HepG2 (cell line): ENCODE results near the gene RNF114. TPM values are rescaled to one million over a fixed set of nuclear protein-coding genes. Genes with fewer than 3 reads are reported as not detected.

Source experiments
- ATF7 ChIP-seq, 2 experiments: fragments of 450-650 bp in 1 of 2; sonication (generic) in 1 of 2; formaldehyde crosslinking in 1 of 2; IDR thresholded peaks; 2 replicates each; pipeline versions ENCODE4 v1.4.0 to v1.6.1; 2016 to 2020; ENCODE audit warnings: antibody characterized with exemption in 1 of 2, mild to moderate bottlenecking in 1 of 2, missing genetic modification reagents in 1 of 2
- CBX2 ChIP-seq, 2 experiments: fragments of 200-600 bp in 1 of 2; sonication (generic); formaldehyde crosslinking in 1 of 2; IDR thresholded peaks; 2 replicates each; pipeline versions ENCODE4 v1.7.0 to v1.8.1; 2018 to 2022; ENCODE audit warnings: low read depth in 2 of 2, low read length in 1 of 2, mild to moderate bottlenecking in 1 of 2, missing genetic modification reagents in 1 of 2
- CENPX ChIP-seq: sonication (generic); formaldehyde crosslinking; IDR thresholded peaks from 2 replicates; pipeline ENCODE4 v1.9.0; 2021; ENCODE audit warnings: mild to moderate bottlenecking, missing genetic modification reagents, moderate library complexity
- KIAA2018 ChIP-seq: sonication (generic); formaldehyde crosslinking; IDR thresholded peaks from 2 replicates; pipeline ENCODE4 v1.5.0; 2020; ENCODE audit warnings: mild to moderate bottlenecking, missing genetic modification reagents, borderline replicate concordance
- MAZ ChIP-seq, 2 experiments: sonication (generic) in 1 of 2; formaldehyde crosslinking in 1 of 2; IDR thresholded peaks; 2 replicates each; pipeline versions ENCODE4 v1.5.0 to v1.6.1; 2012 to 2020; ENCODE audit warnings: low read depth in 2 of 2, mild to moderate bottlenecking in 2 of 2, borderline replicate concordance in 1 of 2, improper control_type of control experiment in 1 of 2, low read length in 1 of 2, missing genetic modification reagents in 1 of 2, moderate library complexity in 1 of 2
- NR1H2 ChIP-seq: sonication (generic); formaldehyde crosslinking; IDR thresholded peaks from 2 replicates; pipeline ENCODE4 v1.8.1; 2022; ENCODE audit warnings: low read depth, missing genetic modification reagents, borderline replicate concordance
- TBL1XR1 ChIP-seq: fragments of 150-350 bp; IDR thresholded peaks from 2 replicates; pipeline ENCODE4 v1.6.1; 2014; ENCODE audit warnings: borderline replicate concordance, low read length; ENCODE audit not compliant: partially characterized antibody
- TFDP2 ChIP-seq: sonication (generic); formaldehyde crosslinking; IDR thresholded peaks from 2 replicates; pipeline ENCODE4 v1.4.0; 2020; ENCODE audit warnings: missing genetic modification reagents
- ZNF253 ChIP-seq: sonication (generic); formaldehyde crosslinking; IDR thresholded peaks from 2 replicates; pipeline ENCODE4 v1.8.0; 2022; ENCODE audit warnings: mild to moderate bottlenecking, missing genetic modification reagents, borderline replicate concordance
- ZNF513 ChIP-seq: sonication (generic); formaldehyde crosslinking; conservative IDR thresholded peaks from 2 replicates; pipeline ENCODE4 v1.5.0; 2020; ENCODE audit warnings: missing genetic modification reagents
- ZNF549 ChIP-seq: sonication (generic); formaldehyde crosslinking; IDR thresholded peaks from 2 replicates; pipeline ENCODE4 v1.5.0; 2020; ENCODE audit warnings: missing genetic modification reagents
- ZNF563 ChIP-seq: sonication (generic); formaldehyde crosslinking; IDR thresholded peaks from 2 replicates; pipeline ENCODE4 v1.8.0; 2022; ENCODE audit warnings: mild to moderate bottlenecking, moderate library complexity, missing genetic modification reagents
- ZNF564 ChIP-seq: sonication (generic); formaldehyde crosslinking; IDR thresholded peaks from 2 replicates; pipeline ENCODE4 v1.8.1; 2023; ENCODE audit warnings: mild to moderate bottlenecking, missing genetic modification reagents
- ZNF713 ChIP-seq: sonication (generic); formaldehyde crosslinking; IDR thresholded peaks from 2 replicates; pipeline ENCODE4 v1.4.0; 2020; ENCODE audit warnings: mild to moderate bottlenecking, missing genetic modification reagents
- ZNF772 ChIP-seq: sonication (generic); formaldehyde crosslinking; IDR thresholded peaks from 2 replicates; pipeline ENCODE4 v1.5.0; 2020; ENCODE audit warnings: mild to moderate bottlenecking, missing genetic modification reagents
- ZNF878 ChIP-seq: sonication (generic); formaldehyde crosslinking; IDR thresholded peaks from 2 replicates; pipeline ENCODE4 v1.8.1; 2023; ENCODE audit warnings: mild to moderate bottlenecking, missing genetic modification reagents, moderate library complexity
- polyA plus RNA-seq, 8 experiments: library from polyadenylated mRNA; depleted of rRNA in 3 of 8; stranded (reverse) in 7 of 8; unstranded in 1 of 8; fragments of >200 nt; fragmentation: Illumina TruSeq in 4 of 8; extraction: Trizol in 4 of 8; gene quantifications; 2 replicates each; pipeline versions ENCODE4 v1.2.1 to v1.2.3, GENCODE V29; 2011 to 2016; ENCODE audit warnings: low read depth in 4 of 8, missing spikeins in 1 of 8, mixed read lengths in 1 of 8; ENCODE audit not compliant: insufficient read depth in 1 of 8
- total RNA-seq, 5 experiments: library from RNA; depleted of rRNA; stranded (reverse); fragments of >200 nt; fragmentation: Illumina TruSeq; extraction: Trizol; gene quantifications; 2 replicates each; pipeline ENCODE4 v1.2.3, GENCODE V29; 2016; ENCODE audit warnings: low read depth in 1 of 5

The RNF114 gene
- total and polyA plus RNA-seq, 2 of the 13 experiments (the other 11 are each of a cell fraction or from before 2014, with no cell fraction given) = 119 to 126 TPM

- no peak for TF ChIP-seq CBX2 (IDR thresholded peaks at IDR 0.05; ENCODE audit: low read depth, low read length)
- no peak; the same call in 1 of the 2 replicates for TF ChIP-seq CBX2 (CRISPR knock-in tag; IDR thresholded peaks at IDR 0.05; ENCODE audit: low read depth)
- peak; percentile 99 for TF ChIP-seq ZNF253
- TF ChIP-seq ZNF563 (CRISPR knock-in tag) = peak; percentile 99
- TF ChIP-seq ZNF772 (CRISPR knock-in tag) = no peak; the same call in 1 of the 2 replicates
- TF ChIP-seq ZNF878 = peak; percentile 96
- TF ChIP-seq NR1H2 (CRISPR knock-in tag) = peak; percentile 88; the same call in 1 of the 2 replicates
- no peak for TF ChIP-seq CENPX
- TF ChIP-seq TBL1XR1 = peak; percentile 21
- TF ChIP-seq ZNF713 (CRISPR knock-in tag) = 0 out of 2 replicates have a peak, but pooled peaks have one; percentile 35
- peak; percentile 97 for TF ChIP-seq TFDP2
- 0 out of 2 replicates have a peak, but pooled peaks have one; percentile 73 for TF ChIP-seq KIAA2018 (CRISPR knock-in tag)
- TF ChIP-seq ATF7 (IDR thresholded peaks at IDR 0.05) = no peak
- TF ChIP-seq ATF7 (CRISPR knock-in tag; IDR thresholded peaks at IDR 0.05) = peak; percentile 33
- peak; percentile 30; the same call in 1 of the 2 replicates for TF ChIP-seq ZNF513
- TF ChIP-seq MAZ (IDR thresholded peaks at IDR 0.05; ENCODE audit: borderline replicate concordance, low read depth, low read length) = peak; percentile 75; the same call in 1 of the 2 replicates
- TF ChIP-seq MAZ (CRISPR knock-in tag; IDR thresholded peaks at IDR 0.05; ENCODE audit: low read depth) = no peak; the same call in none of the 2 replicates
- peak; percentile 89; the same call in 1 of the 2 replicates for TF ChIP-seq ZNF564 (CRISPR knock-in tag)
- TF ChIP-seq ZNF549 (CRISPR knock-in tag) = peak; percentile 88; the same call in 1 of the 2 replicates
Measured at GRCh38 chr20:49982346-49983122, 46.3 kb downstream of the RNF114 start, which contains the start of gene SNAI1 (continued).
